ENCODE data around the gene TRAF3IP3. TPM values are rescaled to one million over a fixed set of nuclear protein-coding genes. Genes with fewer than 3 reads are reported as not detected.

The TRAF3IP3 gene
- polyA plus RNA-seq, 3 donors, result 1.6 to 2.0 (median 1.9) TPM

- no peak for DNase-seq (ENCODE audit: low read depth in 3 of 3, low spot score in 2 of 3)
These were observed 66.9 kb downstream of the TRAF3IP3 start for GRCh38 chr1:209822706-209823105.

GRCh38 chr1:209823143-209824041 lies 67.5 kb downstream of the TRAF3IP3 start:
- peak in 2 of 3 donors; percentile 15 to 36 for DNase-seq (ENCODE audit: low read depth in 3 of 3, low spot score in 2 of 3)

- no peak for DNase-seq (ENCODE audit: low read depth in 3 of 3, low spot score in 2 of 3)
These were observed 70.0 kb downstream of the TRAF3IP3 start for GRCh38 chr1:209825591-209826434.

- DNase-seq (ENCODE audit: low read depth in 3 of 3, low spot score in 2 of 3), result peak; percentile 83 to 93 (median 90)
These were observed 71.8 kb downstream of the TRAF3IP3 start, which contains the start of gene UTP25 for GRCh38 chr1:209827384-209828262. UTP25 (plus strand) TSS chr1:209827972; CDS start chr1:209828064, 92 bp downstream.

GRCh38 chr1:209829716-209830115 lies 73.9 kb downstream of the TRAF3IP3 start:
- no peak for DNase-seq (ENCODE audit: low read depth in 3 of 3, low spot score in 2 of 3)

GRCh38 chr1:209830722-209831121 lies 74.9 kb downstream of the TRAF3IP3 start:
- DNase-seq (ENCODE audit: low read depth in 3 of 3, low spot score in 2 of 3), result no peak

GRCh38 chr1:209831615-209832014 lies 75.8 kb downstream of the TRAF3IP3 start:
- no peak for DNase-seq (ENCODE audit: low read depth in 3 of 3, low spot score in 2 of 3)

Other genes starting within 250 kb of the TRAF3IP3 start
- gene CAMK1G, start 172.3 kb upstream of the TRAF3IP3 start, polyA plus RNA-seq (ENCODE audit: insufficient read length in 3 of 3), result 1 to 10 TPM; 5.6 to 6.3 (median 6.2) TPM
- gene LAMB3, start 103.6 kb upstream of the TRAF3IP3 start, polyA plus RNA-seq (ENCODE audit: insufficient read length in 3 of 3), result 1 to 10 TPM in 1 of 3 donors, under 1 TPM in 2; 0.76 to 1.4 (median 0.92) TPM
- gene G0S2, start 80.6 kb upstream of the TRAF3IP3 start, polyA plus RNA-seq (ENCODE audit: insufficient read length in 3 of 3), result 10 to 100 TPM in 2 of 3 donors, 1 to 10 TPM in 1; 9.3 to 13.7 (median 12.0) TPM
- gene HSD11B1, start 51.2 kb upstream of the TRAF3IP3 start, polyA plus RNA-seq (ENCODE audit: insufficient read length in 3 of 3), result under 1 TPM; 0.29 to 0.39 (median 0.33) TPM
- gene C1orf74, start 28.5 kb downstream of the TRAF3IP3 start, polyA plus RNA-seq (ENCODE audit: insufficient read length in 3 of 3), result 1 to 10 TPM; 3.6 to 4.3 (median 4.1) TPM
- gene IRF6, start 50.1 kb downstream of the TRAF3IP3 start, polyA plus RNA-seq (ENCODE audit: insufficient read length in 3 of 3), result 10 to 100 TPM; 17.3 to 20.7 (median 19.4) TPM
- 10 to 100 TPM in 2 of 3 donors, 1 to 10 TPM in 1; 9.9 to 11.1 (median 11.0) TPM for gene UTP25, start 71.9 kb downstream of the TRAF3IP3 start, polyA plus RNA-seq (ENCODE audit: insufficient read length in 3 of 3)
- gene SYT14, start 182.2 kb downstream of the TRAF3IP3 start, polyA plus RNA-seq (ENCODE audit: insufficient read length in 3 of 3), result under 1 TPM; 0.20 to 0.33 (median 0.25) TPM

Data from right renal cortex interstitium (tissue), 3 donors.